HCT116 (cell line): ENCODE results near the gene HINT2. TPM values are rescaled to one million over a fixed set of nuclear protein-coding genes. Genes with fewer than 3 reads are reported as not detected.

Source experiments
- ATAC-seq: fragments of 200-7000 bp; cut with Tn5 transposase; 2 replicates; pipeline ENCODE4 v1.9.1; 2020; ENCODE audit warnings: mild to moderate bottlenecking, moderate library complexity
- BruUV-seq: library from RNA; stranded (reverse); fragments of 400-500 nt; replicated peaks from 2 replicates; lab custom pipeline; 2021; lab: Mats Ljungman, UMichigan
- CTCF ChIA-PET: fragments of 300-600 bp; sonication (Branson Sonifier 250); formaldehyde crosslinking; loops from one replicate; lab custom pipeline; 2021; ENCODE audit warnings: antibody characterized with exemption; lab: Charles Lee
- POLR2A ChIA-PET: fragments of 300-600, 350-600 bp; sonication (Branson Sonifier 250); formaldehyde crosslinking; loops from one replicate; lab custom pipeline; 2021; ENCODE audit warnings: antibody characterized with exemption; lab: Charles Lee
- RAD21 ChIA-PET, 2 experiments: fragments of 300-600 bp; sonication (Branson Sonifier 250); formaldehyde crosslinking; loops; one replicate each; lab custom pipeline; 2023; ENCODE audit warnings: low total read pairs in 2 of 2; ENCODE audit not compliant: uncharacterized antibody in 2 of 2, unreplicated experiment in 2 of 2, low non-redundant PET in 1 of 2; lab: Charles Lee
- DNase-seq: peaks from one replicate; pipeline ENCODE4 v3.0.0-alpha.2; 2010; ENCODE audit warnings: low read depth, low spot score
- H2AFZ ChIP-seq: fragments of 200-600 bp; shearing (Covaris generic), sonication (generic); 2 replicates; pipeline ENCODE4 v1.6.1; 2017; ENCODE audit warnings: low read depth, mixed run types, mixed read lengths, antibody characterized with exemption, low read length; ENCODE audit not compliant: poor library complexity, severe bottlenecking
- H3K27ac ChIP-seq: 2 replicates; pipeline ENCODE4 v1.5.1; 2012; ENCODE audit warnings: low read depth, low read length
- H3K27me3 ChIP-seq: fragments of 200-600 bp; sonication (generic); 2 replicates; pipeline ENCODE4 v1.6.1; 2016; ENCODE audit warnings: mixed run types, low read length, mixed read lengths; ENCODE audit not compliant: insufficient read depth
- H3K36me3 ChIP-seq, 2 experiments: fragments of 200-500 bp in 1 of 2; fragments of 200-600 bp in 1 of 2; sonication (Bioruptor generic) in 1 of 2; sonication (generic) in 1 of 2; 2 replicates each; pipeline versions ENCODE4 v1.5.1 to v1.6.1; 2014 to 2016; ENCODE audit warnings: low read length in 2 of 2, inconsistent platforms in 1 of 2, mixed read lengths in 1 of 2, mixed run types in 1 of 2; ENCODE audit not compliant: insufficient read depth in 2 of 2, control insufficient read depth in 1 of 2
- H3K4me1 ChIP-seq, 2 experiments: fragments of 200-600 bp in 1 of 2; sonication (generic) in 1 of 2; 2 replicates each; pipeline versions ENCODE4 v1.5.1 to v1.6.1; 2012 to 2017; ENCODE audit warnings: low read length in 2 of 2, inconsistent platforms in 1 of 2, mild to moderate bottlenecking in 1 of 2, mixed read lengths in 1 of 2, mixed run types in 1 of 2, moderate library complexity in 1 of 2; ENCODE audit not compliant: insufficient read depth in 2 of 2, control insufficient read depth in 1 of 2
- H3K4me2 ChIP-seq: fragments of 200-600 bp; sonication (generic); 2 replicates; pipeline ENCODE4 v1.6.1; 2017; ENCODE audit warnings: mixed run types, low read length, mixed read lengths
- H3K4me3 ChIP-seq, 2 experiments: fragments of 200-600 bp in 1 of 2; sonication (generic) in 1 of 2; replicated peaks in 1 of 2; 2 replicates each; pipeline ENCODE4 v1.5.1; 2011 to 2016; ENCODE audit warnings: low read length in 2 of 2, control low read depth in 1 of 2, low read depth in 1 of 2, mild to moderate bottlenecking in 1 of 2, mixed read lengths in 1 of 2, mixed run types in 1 of 2
- H3K79me2 ChIP-seq: fragments of 200-600 bp; sonication (generic); 2 replicates; pipeline ENCODE4 v1.6.1; 2017; ENCODE audit warnings: mild to moderate bottlenecking, mixed run types, low read length, moderate library complexity, mixed read lengths; ENCODE audit not compliant: insufficient read depth
- H3K9ac ChIP-seq: fragments of 200-600 bp; sonication (generic); 2 replicates; pipeline ENCODE4 v1.6.1; 2016; ENCODE audit warnings: low read length, mixed read lengths
- H3K9me2 ChIP-seq: fragments of 200-600 bp; sonication (generic), shearing (Covaris generic); 2 replicates; pipeline ENCODE4 v1.6.1; 2017; ENCODE audit warnings: mixed run types, mild to moderate bottlenecking, moderate library complexity; ENCODE audit not compliant: insufficient read depth
- H3K9me3 ChIP-seq, 2 experiments: fragments of 200-500 bp in 1 of 2; fragments of 200-600 bp in 1 of 2; sonication (Bioruptor generic) in 1 of 2; sonication (generic) in 1 of 2; 2 replicates each; pipeline ENCODE4 v1.6.1; 2014 to 2017; ENCODE audit warnings: low read length in 2 of 2, mixed read lengths in 2 of 2, inconsistent platforms in 1 of 2, low read depth in 1 of 2, mild to moderate bottlenecking in 1 of 2, mixed run types in 1 of 2, moderate library complexity in 1 of 2; ENCODE audit not compliant: control insufficient read depth in 1 of 2, insufficient read depth in 1 of 2
- H4K20me1 ChIP-seq: fragments of 200-600 bp; sonication (generic), shearing (Covaris generic); 2 replicates; pipeline ENCODE4 v1.6.1; 2017; ENCODE audit warnings: mixed run types, mild to moderate bottlenecking, moderate library complexity; ENCODE audit not compliant: insufficient read depth
- CBX3 ChIP-seq: IDR thresholded peaks from 2 replicates; pipeline ENCODE4 v1.6.1; 2012; ENCODE audit warnings: low read depth
- CEBPB ChIP-seq: IDR thresholded peaks from 2 replicates; pipeline ENCODE4 v1.6.1; 2012; ENCODE audit warnings: low read depth
- CTCF ChIP-seq, 3 experiments: fragments of 200-600 bp in 1 of 3; sonication (generic) in 1 of 3; IDR thresholded peaks in 2 of 3; conservative IDR thresholded peaks in 1 of 3; 2 replicates each; pipeline ENCODE4 v1.5.1; 2012 to 2017; ENCODE audit warnings: low read depth in 2 of 3, low read length in 2 of 3, antibody characterized with exemption in 1 of 3, borderline replicate concordance in 1 of 3, control low read depth in 1 of 3, mild to moderate bottlenecking in 1 of 3, mixed read lengths in 1 of 3, mixed run types in 1 of 3, moderate library complexity in 1 of 3; ENCODE audit not compliant: insufficient read depth in 1 of 3
- EGR1 ChIP-seq: IDR thresholded peaks from 2 replicates; pipeline ENCODE4 v1.6.1; 2012; ENCODE audit warnings: low read depth
- ELF1 ChIP-seq: IDR thresholded peaks from 2 replicates; pipeline ENCODE4 v1.6.1; 2012; ENCODE audit warnings: low read depth, borderline replicate concordance
- EZH2 ChIP-seq: fragments of 200-600 bp; sonication (generic); IDR thresholded peaks from 2 replicates; pipeline ENCODE4 v1.6.1; 2017; ENCODE audit warnings: antibody characterized with exemption, mixed run types
- EZH2phosphoT487 ChIP-seq: fragments of 200-600 bp; IDR thresholded peaks from 2 replicates; pipeline ENCODE4 v1.6.1; 2018; ENCODE audit warnings: antibody characterized with exemption, borderline replicate concordance
- FOSL1 ChIP-seq: IDR thresholded peaks from 2 replicates; pipeline ENCODE4 v1.6.1; 2012; ENCODE audit warnings: low read depth
- JUND ChIP-seq: IDR thresholded peaks from 2 replicates; pipeline ENCODE4 v1.6.1; 2012
- POLR2A ChIP-seq: IDR thresholded peaks from 2 replicates; pipeline ENCODE4 v1.7.0; 2011; ENCODE audit warnings: borderline replicate concordance; ENCODE audit not compliant: insufficient read depth, insufficient read length; ENCODE audit errors: extremely low read depth
- POLR2AphosphoS5 ChIP-seq: IDR thresholded peaks from 2 replicates; pipeline ENCODE4 v1.6.1; 2011; ENCODE audit warnings: mild to moderate bottlenecking, low read depth, low read length, moderate library complexity
- RAD21 ChIP-seq: IDR thresholded peaks from 2 replicates; pipeline ENCODE4 v1.6.1; 2012; ENCODE audit warnings: low read depth, mild to moderate bottlenecking
- SP1 ChIP-seq: IDR thresholded peaks from 2 replicates; pipeline ENCODE4 v1.6.1; 2012; ENCODE audit warnings: low read depth
- SRF ChIP-seq: IDR thresholded peaks from 2 replicates; pipeline ENCODE4 v1.6.1; 2012; ENCODE audit warnings: low read depth
- TCF7L2 ChIP-seq: IDR thresholded peaks from 2 replicates; pipeline ENCODE4 v1.7.0; 2011; ENCODE audit warnings: borderline replicate concordance, inconsistent platforms; ENCODE audit not compliant: insufficient read depth, insufficient read length; ENCODE audit errors: extremely low read depth
- ZFX ChIP-seq: fragments of 450-650 bp; IDR thresholded peaks from 2 replicates; pipeline ENCODE4 v1.6.1; 2017
- ZNF274 ChIP-seq: fragments of 200-500 bp; sonication (Bioruptor generic); IDR thresholded peaks from 2 replicates; pipeline ENCODE4 v1.6.1; 2014; ENCODE audit warnings: mild to moderate bottlenecking, low read depth, low read length, inconsistent platforms
- intact Hi-C: fragments of 100-400 bp; cut with micrococcal nuclease; formaldehyde crosslinking; loops from 2 replicates; pipeline ENCODE4 v1.10.0; 2022
- total RNA-seq: library from RNA; stranded (reverse); gene quantifications from one replicate; pipeline ENCODE4 v1.2.1, GENCODE V29; 2021; ENCODE audit not compliant: unreplicated experiment
- TF ChIP-seq, protein P1 (sequence below): IDR thresholded peaks from 2 replicates; pipeline ENCODE4 v1.6.1; 2011; ENCODE audit warnings: mild to moderate bottlenecking, low read length, moderate library complexity; ENCODE audit not compliant: insufficient replicate concordance; ENCODE audit errors: extremely low read depth
- TF ChIP-seq, protein P2 (sequence below): IDR thresholded peaks from 2 replicates; pipeline ENCODE4 v1.6.1; 2012

The HINT2 gene
- total RNA-seq, 1 experiment from 2014 or later = 49.0 TPM

GRCh38 chr9:35792826-35793225 is 22.0 kb downstream of the HINT2 start:
- DNase-seq = no peak
- H3K4me3 ChIP-seq = no peak overlapping the region
- H3K9me3 ChIP-seq = no peaks in the 10 kb centered on the region
- no peaks in the 10 kb centered on the region for H3K9me2 ChIP-seq
- intact Hi-C loops = no loop called here
- no peak for ATAC-seq
- CTCF ChIA-PET = interaction anchor here (1.0 to 1.9 kb wide), 3 partner anchors 33 to 119 kb away, joined by 3 to 6 read pairs (median 4); no protein-coding TSS in a partner anchor
- H3K4me2 ChIP-seq = no peak overlapping the region
- RAD21 ChIA-PET = no interaction called here
- H4K20me1 ChIP-seq = no peaks in the 10 kb centered on the region
- H3K27me3 ChIP-seq = no peaks in the 10 kb centered on the region
- no peak overlapping the region for H3K9ac ChIP-seq
- H3K27ac ChIP-seq = no peak overlapping the region
- H2AFZ ChIP-seq = no peak overlapping the region
- peaks cover 0 to 14% of the 10 kb centered on the region in 2 experiments; a peak in 2 of 4 replicates for H3K4me1 ChIP-seq
- no TSS peak for BruUV-seq
- no peak for TF ChIP-seq JUND
- no peak for TF ChIP-seq POLR2A
- TF ChIP-seq FOSL1 = no peak
- no peak for TF ChIP-seq ZNF274
- TF ChIP-seq CBX3 = no peak
- no peak for TF ChIP-seq ELF1
- TF ChIP-seq EZH2phosphoT487 = no peak
- no peak for TF ChIP-seq POLR2AphosphoS5
- TF ChIP-seq EZH2 = no peak
- TF ChIP-seq CEBPB = no peak
- no peak for TF ChIP-seq RAD21
- TF ChIP-seq, protein P1, sequence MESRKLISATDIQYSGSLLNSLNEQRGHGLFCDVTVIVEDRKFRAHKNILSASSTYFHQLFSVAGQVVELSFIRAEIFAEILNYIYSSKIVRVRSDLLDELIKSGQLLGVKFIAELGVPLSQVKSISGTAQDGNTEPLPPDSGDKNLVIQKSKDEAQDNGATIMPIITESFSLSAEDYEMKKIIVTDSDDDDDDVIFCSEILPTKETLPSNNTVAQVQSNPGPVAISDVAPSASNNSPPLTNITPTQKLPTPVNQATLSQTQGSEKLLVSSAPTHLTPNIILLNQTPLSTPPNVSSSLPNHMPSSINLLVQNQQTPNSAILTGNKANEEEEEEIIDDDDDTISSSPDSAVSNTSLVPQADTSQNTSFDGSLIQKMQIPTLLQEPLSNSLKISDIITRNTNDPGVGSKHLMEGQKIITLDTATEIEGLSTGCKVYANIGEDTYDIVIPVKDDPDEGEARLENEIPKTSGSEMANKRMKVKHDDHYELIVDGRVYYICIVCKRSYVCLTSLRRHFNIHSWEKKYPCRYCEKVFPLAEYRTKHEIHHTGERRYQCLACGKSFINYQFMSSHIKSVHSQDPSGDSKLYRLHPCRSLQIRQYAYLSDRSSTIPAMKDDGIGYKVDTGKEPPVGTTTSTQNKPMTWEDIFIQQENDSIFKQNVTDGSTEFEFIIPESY = no peak
- TF ChIP-seq, protein P2, sequence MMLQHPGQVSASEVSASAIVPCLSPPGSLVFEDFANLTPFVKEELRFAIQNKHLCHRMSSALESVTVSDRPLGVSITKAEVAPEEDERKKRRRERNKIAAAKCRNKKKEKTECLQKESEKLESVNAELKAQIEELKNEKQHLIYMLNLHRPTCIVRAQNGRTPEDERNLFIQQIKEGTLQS = no peak
- TF ChIP-seq SRF = no peak
- no peak for TF ChIP-seq SP1
- TF ChIP-seq CTCF (IDR thresholded peaks at IDR 0.05 in 2 of 3, conservative IDR thresholded peaks at IDR 0.05 in 1 of 3; ENCODE audit: borderline replicate concordance in 1 of 3, insufficient read depth in 1 of 3, low read depth in 2 of 3, low read length in 2 of 3) = no peak
- no peak for TF ChIP-seq TCF7L2
- TF ChIP-seq ZFX = no peak
- no peak for TF ChIP-seq EGR1
- H3K79me2 ChIP-seq = no peaks in the 10 kb centered on the region
- 0 out of 4 replicates have a peak, but pooled peaks cover 0 to 4% of the 10 kb centered on the region in 2 experiments for H3K36me3 ChIP-seq
- POLR2A ChIA-PET = no interaction called here
